HCT116 (cell line): ENCODE measurements around the gene INPP4A. TPM values are rescaled to one million over a fixed set of nuclear protein-coding genes. Genes with fewer than 3 reads are reported as not detected.

Experiments used
- ATAC-seq: fragments of 200-7000 bp; cut with Tn5 transposase; 2 replicates; pipeline ENCODE4 v1.9.1; 2020; ENCODE audit warnings: mild to moderate bottlenecking, moderate library complexity
- BruUV-seq: library from RNA; stranded (reverse); fragments of 400-500 nt; replicated peaks from 2 replicates; lab custom pipeline; 2021; lab: Mats Ljungman, UMichigan
- CTCF ChIA-PET: fragments of 300-600 bp; sonication (Branson Sonifier 250); formaldehyde crosslinking; loops from one replicate; lab custom pipeline; 2021; ENCODE audit warnings: antibody characterized with exemption; lab: Charles Lee
- POLR2A ChIA-PET: fragments of 300-600, 350-600 bp; sonication (Branson Sonifier 250); formaldehyde crosslinking; loops from one replicate; lab custom pipeline; 2021; ENCODE audit warnings: antibody characterized with exemption; lab: Charles Lee
- RAD21 ChIA-PET, 2 experiments: fragments of 300-600 bp; sonication (Branson Sonifier 250); formaldehyde crosslinking; loops; one replicate each; lab custom pipeline; 2023; ENCODE audit warnings: low total read pairs in 2 of 2; ENCODE audit not compliant: uncharacterized antibody in 2 of 2, unreplicated experiment in 2 of 2, low non-redundant PET in 1 of 2; lab: Charles Lee
- DNase-seq: peaks from one replicate; pipeline ENCODE4 v3.0.0-alpha.2; 2010; ENCODE audit warnings: low read depth, low spot score
- H2AFZ ChIP-seq: fragments of 200-600 bp; shearing (Covaris generic), sonication (generic); 2 replicates; pipeline ENCODE4 v1.6.1; 2017; ENCODE audit warnings: low read depth, mixed run types, mixed read lengths, antibody characterized with exemption, low read length; ENCODE audit not compliant: poor library complexity, severe bottlenecking
- H3K27ac ChIP-seq: 2 replicates; pipeline ENCODE4 v1.5.1; 2012; ENCODE audit warnings: low read depth, low read length
- H3K27me3 ChIP-seq: fragments of 200-600 bp; sonication (generic); 2 replicates; pipeline ENCODE4 v1.6.1; 2016; ENCODE audit warnings: mixed run types, low read length, mixed read lengths; ENCODE audit not compliant: insufficient read depth
- H3K36me3 ChIP-seq, 2 experiments: fragments of 200-500 bp in 1 of 2; fragments of 200-600 bp in 1 of 2; sonication (Bioruptor generic) in 1 of 2; sonication (generic) in 1 of 2; 2 replicates each; pipeline versions ENCODE4 v1.5.1 to v1.6.1; 2014 to 2016; ENCODE audit warnings: low read length in 2 of 2, inconsistent platforms in 1 of 2, mixed read lengths in 1 of 2, mixed run types in 1 of 2; ENCODE audit not compliant: insufficient read depth in 2 of 2, control insufficient read depth in 1 of 2
- H3K4me1 ChIP-seq, 2 experiments: fragments of 200-600 bp in 1 of 2; sonication (generic) in 1 of 2; 2 replicates each; pipeline versions ENCODE4 v1.5.1 to v1.6.1; 2012 to 2017; ENCODE audit warnings: low read length in 2 of 2, inconsistent platforms in 1 of 2, mild to moderate bottlenecking in 1 of 2, mixed read lengths in 1 of 2, mixed run types in 1 of 2, moderate library complexity in 1 of 2; ENCODE audit not compliant: insufficient read depth in 2 of 2, control insufficient read depth in 1 of 2
- H3K4me2 ChIP-seq: fragments of 200-600 bp; sonication (generic); 2 replicates; pipeline ENCODE4 v1.6.1; 2017; ENCODE audit warnings: mixed run types, low read length, mixed read lengths
- H3K4me3 ChIP-seq, 2 experiments: fragments of 200-600 bp in 1 of 2; sonication (generic) in 1 of 2; replicated peaks in 1 of 2; 2 replicates each; pipeline ENCODE4 v1.5.1; 2011 to 2016; ENCODE audit warnings: low read length in 2 of 2, control low read depth in 1 of 2, low read depth in 1 of 2, mild to moderate bottlenecking in 1 of 2, mixed read lengths in 1 of 2, mixed run types in 1 of 2
- H3K79me2 ChIP-seq: fragments of 200-600 bp; sonication (generic); 2 replicates; pipeline ENCODE4 v1.6.1; 2017; ENCODE audit warnings: mild to moderate bottlenecking, mixed run types, low read length, moderate library complexity, mixed read lengths; ENCODE audit not compliant: insufficient read depth
- H3K9ac ChIP-seq: fragments of 200-600 bp; sonication (generic); 2 replicates; pipeline ENCODE4 v1.6.1; 2016; ENCODE audit warnings: low read length, mixed read lengths
- H3K9me2 ChIP-seq: fragments of 200-600 bp; sonication (generic), shearing (Covaris generic); 2 replicates; pipeline ENCODE4 v1.6.1; 2017; ENCODE audit warnings: mixed run types, mild to moderate bottlenecking, moderate library complexity; ENCODE audit not compliant: insufficient read depth
- H3K9me3 ChIP-seq, 2 experiments: fragments of 200-500 bp in 1 of 2; fragments of 200-600 bp in 1 of 2; sonication (Bioruptor generic) in 1 of 2; sonication (generic) in 1 of 2; 2 replicates each; pipeline ENCODE4 v1.6.1; 2014 to 2017; ENCODE audit warnings: low read length in 2 of 2, mixed read lengths in 2 of 2, inconsistent platforms in 1 of 2, low read depth in 1 of 2, mild to moderate bottlenecking in 1 of 2, mixed run types in 1 of 2, moderate library complexity in 1 of 2; ENCODE audit not compliant: control insufficient read depth in 1 of 2, insufficient read depth in 1 of 2
- H4K20me1 ChIP-seq: fragments of 200-600 bp; sonication (generic), shearing (Covaris generic); 2 replicates; pipeline ENCODE4 v1.6.1; 2017; ENCODE audit warnings: mixed run types, mild to moderate bottlenecking, moderate library complexity; ENCODE audit not compliant: insufficient read depth
- ATF3 ChIP-seq: IDR thresholded peaks from 2 replicates; pipeline ENCODE4 v1.6.1; 2012
- CEBPB ChIP-seq: IDR thresholded peaks from 2 replicates; pipeline ENCODE4 v1.6.1; 2012; ENCODE audit warnings: low read depth
- CTCF ChIP-seq, 3 experiments: fragments of 200-600 bp in 1 of 3; sonication (generic) in 1 of 3; IDR thresholded peaks in 2 of 3; conservative IDR thresholded peaks in 1 of 3; 2 replicates each; pipeline ENCODE4 v1.5.1; 2012 to 2017; ENCODE audit warnings: low read depth in 2 of 3, low read length in 2 of 3, antibody characterized with exemption in 1 of 3, borderline replicate concordance in 1 of 3, control low read depth in 1 of 3, mild to moderate bottlenecking in 1 of 3, mixed read lengths in 1 of 3, mixed run types in 1 of 3, moderate library complexity in 1 of 3; ENCODE audit not compliant: insufficient read depth in 1 of 3
- EGR1 ChIP-seq: IDR thresholded peaks from 2 replicates; pipeline ENCODE4 v1.6.1; 2012; ENCODE audit warnings: low read depth
- ELF1 ChIP-seq: IDR thresholded peaks from 2 replicates; pipeline ENCODE4 v1.6.1; 2012; ENCODE audit warnings: low read depth, borderline replicate concordance
- FOSL1 ChIP-seq: IDR thresholded peaks from 2 replicates; pipeline ENCODE4 v1.6.1; 2012; ENCODE audit warnings: low read depth
- JUND ChIP-seq: IDR thresholded peaks from 2 replicates; pipeline ENCODE4 v1.6.1; 2012
- MAX ChIP-seq: IDR thresholded peaks from 2 replicates; pipeline ENCODE4 v1.6.1; 2012
- POLR2A ChIP-seq: IDR thresholded peaks from 2 replicates; pipeline ENCODE4 v1.7.0; 2011; ENCODE audit warnings: borderline replicate concordance; ENCODE audit not compliant: insufficient read depth, insufficient read length; ENCODE audit errors: extremely low read depth
- RAD21 ChIP-seq: IDR thresholded peaks from 2 replicates; pipeline ENCODE4 v1.6.1; 2012; ENCODE audit warnings: low read depth, mild to moderate bottlenecking
- REST ChIP-seq: IDR thresholded peaks from 2 replicates; pipeline ENCODE4 v1.6.1; 2012; ENCODE audit warnings: low read depth
- SIN3A ChIP-seq: IDR thresholded peaks from 2 replicates; pipeline ENCODE4 v1.6.1; 2012; ENCODE audit warnings: low read depth
- SP1 ChIP-seq: IDR thresholded peaks from 2 replicates; pipeline ENCODE4 v1.6.1; 2012; ENCODE audit warnings: low read depth
- SRF ChIP-seq: IDR thresholded peaks from 2 replicates; pipeline ENCODE4 v1.6.1; 2012; ENCODE audit warnings: low read depth
- TCF7L2 ChIP-seq: IDR thresholded peaks from 2 replicates; pipeline ENCODE4 v1.7.0; 2011; ENCODE audit warnings: borderline replicate concordance, inconsistent platforms; ENCODE audit not compliant: insufficient read depth, insufficient read length; ENCODE audit errors: extremely low read depth
- ZBTB33 ChIP-seq: IDR thresholded peaks from 2 replicates; pipeline ENCODE4 v1.6.1; 2011; ENCODE audit warnings: mild to moderate bottlenecking, low read length, moderate library complexity; ENCODE audit not compliant: insufficient replicate concordance; ENCODE audit errors: extremely low read depth
- ZFX ChIP-seq: fragments of 450-650 bp; IDR thresholded peaks from 2 replicates; pipeline ENCODE4 v1.6.1; 2017
- ZNF274 ChIP-seq: fragments of 200-500 bp; sonication (Bioruptor generic); IDR thresholded peaks from 2 replicates; pipeline ENCODE4 v1.6.1; 2014; ENCODE audit warnings: mild to moderate bottlenecking, low read depth, low read length, inconsistent platforms
- intact Hi-C: fragments of 100-400 bp; cut with micrococcal nuclease; formaldehyde crosslinking; loops from 2 replicates; pipeline ENCODE4 v1.10.0; 2022
- total RNA-seq: library from RNA; stranded (reverse); gene quantifications from one replicate; pipeline ENCODE4 v1.2.1, GENCODE V29; 2021; ENCODE audit not compliant: unreplicated experiment

INPP4A gene
- total RNA-seq, 1 experiment from 2014 or later: 18.5 TPM

GRCh38 chr2:98521266-98521665 lies 76.6 kb downstream of the INPP4A start:
- TF ChIP-seq ZBTB33: no peak
- TF ChIP-seq EGR1: no peak
- TF ChIP-seq SRF: no peak
- TF ChIP-seq RAD21: no peak
- TF ChIP-seq CEBPB: no peak
- no peak for TF ChIP-seq POLR2A
- TF ChIP-seq SIN3A: no peak
- no peak for TF ChIP-seq SP1
- no peak for TF ChIP-seq MAX
- no peak for TF ChIP-seq REST
- no peak for TF ChIP-seq FOSL1
- TF ChIP-seq ATF3: no peak
- no peak for TF ChIP-seq TCF7L2
- no peak for TF ChIP-seq ZFX
- no peak for TF ChIP-seq CTCF (IDR thresholded peaks at IDR 0.05 in 2 of 3, conservative IDR thresholded peaks at IDR 0.05 in 1 of 3; ENCODE audit: borderline replicate concordance in 1 of 3, insufficient read depth in 1 of 3, low read depth in 2 of 3, low read length in 2 of 3)
- TF ChIP-seq ZNF274: no peak
- TF ChIP-seq JUND: no peak
- no peak for TF ChIP-seq ELF1
- no peak for ATAC-seq
- ChIA-PET RAD21 (no interaction called here), POLR2A (no interaction called here), CTCF (no interaction called here)
- intact Hi-C loops: no loop called here
- Histone ChIP-seq H3K27me3 (no peaks in the 10 kb centered on the region), H3K9ac (no peak overlapping the region), H3K79me2 (no peaks in the 10 kb centered on the region), H4K20me1 (no peaks in the 10 kb centered on the region), H3K36me3 (no peaks in the 10 kb centered on the region), H3K9me2 (no peaks in the 10 kb centered on the region), H3K4me1 (no peaks in the 10 kb centered on the region), H3K9me3 (no peaks in the 10 kb centered on the region), H3K27ac (no peak overlapping the region), H3K4me2 (no peak overlapping the region), H2AFZ (no peak overlapping the region), H3K4me3 (no peak overlapping the region)
- DNase-seq: no peak
- BruUV-seq: no TSS peak
